ENCODE measurements around the gene PRKRA.
A peak's percentile ranks its signal among the peaks of the same experiment; 100 is the strongest.
"Not testable (repeated sequence)": the region's sequence is repeated elsewhere in the genome, so short reads cannot be mapped to it uniquely, and the experiment has no call there.

Gene PRKRA

DNA sequence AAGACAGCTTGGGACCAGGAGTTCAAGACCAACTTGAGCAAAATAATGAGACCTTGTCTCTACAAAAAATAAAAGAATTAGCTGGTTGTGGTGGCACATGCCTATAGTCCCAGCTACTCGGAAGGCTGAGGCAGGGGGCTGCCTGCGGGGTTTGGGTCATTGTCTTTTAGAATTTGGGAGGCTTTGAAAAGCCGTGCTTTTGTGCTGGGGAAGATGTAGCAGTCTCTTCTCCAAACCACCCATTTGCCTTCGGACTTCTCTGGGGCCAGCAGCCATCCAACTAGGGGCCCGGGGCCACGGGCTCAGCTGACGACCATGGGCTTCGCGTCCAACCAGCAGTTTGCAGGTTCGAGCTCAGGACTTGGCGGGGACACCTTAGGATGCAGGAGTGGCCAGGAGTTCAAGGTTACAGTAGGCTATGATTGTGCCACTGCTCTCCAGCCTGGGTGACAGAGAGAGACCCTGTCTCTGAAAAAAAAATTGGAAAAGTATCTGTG lies 6.5 kb upstream of the PRKRA start:
- no peak for DNase-seq (ENCODE audit: low read depth, low spot score)

DNA sequence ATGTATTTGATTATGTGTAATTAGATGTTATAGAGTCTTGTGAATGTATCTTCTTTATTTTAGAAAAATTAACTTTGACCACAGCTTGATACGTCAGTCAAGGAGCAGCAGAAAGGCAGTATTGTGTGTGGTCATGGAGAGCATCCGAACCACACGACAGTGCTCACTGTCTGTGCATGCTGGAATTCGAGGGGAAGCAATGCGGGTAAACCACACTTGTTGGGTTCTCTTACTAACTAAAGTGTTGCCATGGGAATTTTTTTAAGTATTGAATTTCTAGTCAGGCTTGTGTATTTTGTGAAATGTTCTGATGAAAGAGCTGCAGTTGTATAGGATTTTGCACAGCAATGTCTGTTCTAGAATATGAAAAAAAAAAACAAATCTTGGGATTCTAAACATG lies 5.0 kb upstream of the PRKRA start:
- peak; percentile 67 for DNase-seq (ENCODE audit: low read depth, low spot score)

DNA sequence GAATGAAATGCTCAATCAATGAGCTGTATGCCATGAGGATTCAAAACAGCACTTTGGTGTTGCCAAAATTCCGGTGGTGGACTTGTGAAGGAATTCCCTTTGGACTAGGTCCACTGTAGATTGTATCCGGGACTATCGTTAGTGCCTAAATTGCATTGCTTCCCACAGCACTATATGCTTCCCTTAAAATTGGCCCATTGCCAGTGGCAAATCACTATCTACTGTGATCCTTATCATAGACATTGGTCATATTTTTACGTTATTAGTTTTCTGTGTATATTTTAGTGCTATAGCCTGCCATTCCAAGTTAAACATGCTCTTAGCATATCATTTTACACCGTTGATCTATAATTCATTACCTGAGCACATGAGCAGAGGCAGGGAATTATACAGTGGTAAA lies 1.9 kb upstream of the PRKRA start:
- peak; percentile 8 for DNase-seq (ENCODE audit: low read depth, low spot score)

DNA sequence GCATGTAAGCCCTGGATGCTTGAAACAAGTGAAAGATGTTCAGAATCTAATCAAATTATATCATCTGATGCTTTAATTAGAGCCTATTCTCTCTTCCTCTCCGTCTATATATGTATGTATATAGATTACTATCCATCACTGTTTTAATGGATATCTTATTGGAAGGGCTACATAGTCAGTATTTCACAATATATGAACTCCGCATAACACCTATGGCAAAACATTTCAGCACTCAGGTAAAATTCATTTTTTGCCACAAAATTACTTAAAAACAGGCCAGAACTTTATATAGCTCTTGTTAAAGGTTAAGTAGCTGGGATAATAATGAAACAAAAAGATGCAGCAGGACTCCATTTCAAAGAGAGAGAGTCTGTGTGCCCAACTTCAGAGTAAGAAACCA lies 1.4 kb upstream of the PRKRA start:
- DNase-seq (ENCODE audit: low read depth, low spot score), result no peak

DNA sequence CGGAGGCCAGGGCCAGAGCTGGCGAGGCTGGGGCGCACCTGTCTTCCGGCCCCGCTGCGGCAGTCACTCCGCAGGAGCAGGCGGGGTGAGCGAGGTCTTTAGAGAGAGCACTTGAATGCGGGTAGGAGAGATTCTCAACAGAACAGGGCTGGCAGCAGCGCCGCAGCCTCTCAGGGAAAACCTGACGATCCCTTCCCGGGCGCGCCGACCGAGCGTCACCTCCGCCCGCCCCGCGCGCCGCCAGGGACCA lies 526 bp downstream of the PRKRA start:
- no peak for DNase-seq (ENCODE audit: low read depth, low spot score)

DNA sequence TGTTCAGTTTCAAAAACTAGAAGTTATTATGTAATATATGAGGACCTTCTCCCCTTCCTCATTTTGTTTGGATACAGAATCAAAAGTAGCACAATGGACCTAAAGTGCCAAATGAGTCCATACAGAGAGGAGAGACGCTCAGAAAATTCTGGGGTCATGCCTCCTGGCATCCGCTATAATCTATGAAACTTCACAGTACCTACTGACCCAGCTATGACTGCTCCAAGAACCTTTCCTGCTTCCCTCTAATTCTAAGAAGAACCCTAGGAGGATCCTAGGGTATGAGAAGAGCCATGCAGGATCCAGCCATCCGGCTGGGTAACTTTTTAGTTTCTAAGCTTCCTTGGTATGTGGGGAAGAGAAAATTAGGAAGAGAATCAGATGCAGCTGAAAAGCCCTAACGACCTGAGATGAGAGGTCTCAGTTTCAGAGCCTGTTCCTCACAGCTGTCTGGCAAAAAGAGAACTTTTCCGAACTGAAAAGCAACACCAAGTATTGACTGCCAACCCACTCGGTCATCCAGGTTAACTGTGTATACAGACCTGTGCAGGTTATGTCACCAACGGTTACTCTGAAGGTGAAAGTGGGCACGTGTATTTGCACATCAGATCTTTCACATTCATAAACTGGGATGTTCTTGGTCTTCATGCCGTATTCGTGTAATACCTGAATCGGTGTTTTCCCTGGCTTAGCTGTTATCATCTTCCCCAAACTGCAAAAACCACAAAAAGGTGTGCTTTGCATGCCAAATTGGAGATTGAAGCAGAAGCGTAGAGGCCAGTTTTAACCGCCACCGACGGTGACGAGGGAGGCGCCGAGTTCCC lies 1.1 kb downstream of the PRKRA start:
- DNase-seq (ENCODE audit: low read depth, low spot score), result peak; percentile 25

DNA sequence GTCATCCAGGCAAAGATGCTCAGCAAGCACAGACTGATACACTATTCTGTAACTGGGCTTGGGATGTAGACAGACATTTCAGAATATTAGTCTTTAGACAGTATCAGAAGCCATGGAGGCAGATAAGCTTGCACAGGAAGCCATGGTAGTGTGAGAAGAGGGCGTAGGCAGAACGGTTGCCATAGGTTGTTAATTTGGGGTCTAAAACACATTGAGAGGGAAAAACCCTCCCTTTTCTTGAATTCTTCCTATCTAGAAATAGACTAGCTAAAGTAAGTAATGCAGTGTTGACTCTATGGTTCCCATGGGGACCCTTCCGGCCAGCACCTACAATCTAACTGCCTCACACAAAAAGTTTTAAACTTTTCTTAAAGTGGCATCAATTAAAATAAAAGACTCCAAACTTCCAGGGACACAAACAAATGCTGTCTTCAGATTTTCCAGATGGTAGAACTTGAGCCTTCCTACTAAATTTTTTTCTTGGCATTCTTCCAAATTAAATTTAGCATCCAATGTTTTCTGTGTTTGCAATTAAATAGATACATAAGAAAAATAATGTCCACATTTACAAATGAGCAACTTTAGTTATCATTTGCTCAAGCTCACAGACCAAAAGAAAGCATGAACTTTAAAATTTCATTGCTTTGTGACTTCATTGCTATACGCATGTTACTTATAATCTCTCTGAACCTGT lies 1.9 kb downstream of the PRKRA start:
- DNase-seq (ENCODE audit: low read depth, low spot score), result no peak

DNA sequence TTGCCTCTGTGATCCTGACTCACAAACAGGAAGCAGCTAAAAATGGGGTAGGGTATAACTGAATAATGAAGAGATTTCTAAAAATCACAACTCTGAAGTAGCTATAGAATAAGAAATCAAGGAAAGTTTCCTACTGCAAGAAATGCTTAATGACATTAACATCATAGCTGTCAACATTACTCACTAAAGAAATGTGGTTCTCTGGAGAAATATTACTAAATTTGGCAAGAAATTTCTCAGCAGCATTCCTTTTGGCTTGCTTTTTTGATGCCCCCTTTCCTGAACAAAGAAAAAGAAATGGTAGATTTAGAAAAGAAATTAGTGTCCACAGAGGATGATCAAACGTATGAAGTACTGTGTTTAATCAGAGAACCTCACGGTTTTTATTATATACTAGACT lies 9.5 kb downstream of the PRKRA start:
- peak; percentile 5 for DNase-seq (ENCODE audit: low read depth, low spot score)

DNA sequence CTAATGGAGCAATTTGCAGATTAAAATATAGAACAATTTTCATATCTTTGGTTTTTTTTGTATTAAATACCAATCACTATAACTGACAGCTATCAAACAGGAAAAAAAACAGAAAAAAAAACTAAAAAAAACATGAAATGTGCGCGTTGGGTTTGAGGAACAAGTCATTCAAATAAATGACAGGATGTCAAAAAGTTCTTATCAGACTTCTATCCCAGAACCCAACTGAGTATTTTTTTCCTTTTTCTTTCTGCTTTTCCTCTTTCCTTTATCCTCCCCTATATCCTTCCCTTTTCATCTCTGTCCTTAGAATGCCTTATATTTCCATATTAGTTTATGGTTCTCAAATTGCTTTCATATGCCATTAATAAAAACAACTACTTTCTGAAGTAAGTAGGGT lies 14.3 kb downstream of the PRKRA start:
- no peak for DNase-seq (ENCODE audit: low read depth, low spot score)

DNA sequence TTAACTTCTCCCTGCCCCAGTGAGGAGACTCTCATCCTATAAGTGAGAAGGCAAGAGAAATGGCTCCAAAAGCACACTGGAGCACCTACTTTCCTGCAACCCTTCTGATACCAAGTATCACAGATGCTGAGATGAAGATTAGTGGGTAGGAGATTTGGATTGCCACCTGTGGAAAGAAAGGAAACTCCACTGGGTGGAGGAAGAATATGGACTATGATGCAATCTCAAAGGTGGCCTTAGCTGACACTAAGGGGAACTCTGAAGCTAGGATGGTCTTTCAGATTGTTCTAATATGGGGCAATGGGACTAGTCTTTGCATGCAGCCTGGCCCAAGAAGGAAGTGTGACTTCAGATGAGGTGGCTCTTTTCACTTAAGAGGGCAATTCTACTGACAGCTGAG lies 21.6 kb downstream of the PRKRA start:
- no peak for DNase-seq (ENCODE audit: low read depth, low spot score)

DNA sequence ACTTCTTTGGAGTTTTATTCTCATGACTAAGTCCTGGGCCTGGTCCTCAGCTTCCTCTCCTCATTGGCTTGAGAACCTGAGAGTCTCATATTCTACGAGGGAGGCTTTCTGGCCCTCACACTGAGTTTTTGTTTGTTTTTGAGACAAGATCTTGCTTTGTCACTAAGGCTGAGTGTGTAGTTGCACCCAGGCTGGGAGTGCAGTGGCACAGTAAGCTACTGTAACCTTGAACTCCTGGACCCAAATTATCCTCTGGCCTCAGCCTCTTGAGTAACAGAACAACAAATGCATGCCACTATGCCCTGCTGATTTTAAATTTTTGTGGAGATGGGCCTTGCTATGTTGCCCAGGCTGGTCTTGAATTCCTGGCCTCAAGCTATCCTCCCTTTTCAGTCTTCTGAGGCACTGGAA lies 22.6 kb downstream of the PRKRA start:
- DNase-seq (ENCODE audit: low read depth, low spot score), result no peak

DNA sequence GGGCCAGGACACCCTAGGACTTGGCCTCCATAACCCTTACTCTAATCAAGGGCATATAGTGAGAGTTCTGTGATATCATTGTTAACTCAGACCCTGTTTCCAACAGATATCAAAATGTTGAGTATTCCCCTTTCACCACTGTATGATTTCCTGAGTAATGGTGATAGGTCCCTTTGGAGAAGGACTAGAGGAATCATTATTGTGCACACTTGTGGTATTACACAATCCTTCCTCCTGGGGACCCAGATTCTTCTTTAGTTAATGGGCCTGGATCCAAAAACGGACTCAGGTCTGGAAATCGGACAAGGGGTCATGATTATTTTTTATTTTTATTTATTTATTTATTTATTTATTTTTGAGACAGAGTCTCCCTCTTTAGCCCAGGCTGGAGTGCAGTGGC lies 23.5 kb downstream of the PRKRA start:
- no peak for DNase-seq (ENCODE audit: low read depth, low spot score)

DNA sequence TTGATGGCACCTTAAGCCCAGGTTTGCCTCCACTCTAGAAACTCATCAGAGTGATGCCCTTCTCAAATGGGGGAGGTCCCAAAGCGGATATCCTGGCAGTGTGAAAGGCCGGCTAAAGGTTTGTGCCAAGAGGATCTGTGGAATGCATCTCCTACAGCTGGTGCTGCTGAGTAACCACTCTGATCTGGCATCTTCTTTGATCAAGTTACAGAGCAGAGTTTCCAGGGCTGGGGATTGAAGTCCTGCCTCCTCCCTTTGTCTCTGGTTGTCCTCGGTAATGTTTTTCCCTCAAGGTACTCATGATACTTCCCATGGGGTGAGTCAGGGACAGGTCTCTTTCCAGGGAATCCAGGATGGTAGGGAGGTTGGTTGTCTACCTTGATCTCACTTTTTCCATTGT lies 24.6 kb downstream of the PRKRA start:
- peak; percentile 30 for DNase-seq (ENCODE audit: low read depth, low spot score)

DNA sequence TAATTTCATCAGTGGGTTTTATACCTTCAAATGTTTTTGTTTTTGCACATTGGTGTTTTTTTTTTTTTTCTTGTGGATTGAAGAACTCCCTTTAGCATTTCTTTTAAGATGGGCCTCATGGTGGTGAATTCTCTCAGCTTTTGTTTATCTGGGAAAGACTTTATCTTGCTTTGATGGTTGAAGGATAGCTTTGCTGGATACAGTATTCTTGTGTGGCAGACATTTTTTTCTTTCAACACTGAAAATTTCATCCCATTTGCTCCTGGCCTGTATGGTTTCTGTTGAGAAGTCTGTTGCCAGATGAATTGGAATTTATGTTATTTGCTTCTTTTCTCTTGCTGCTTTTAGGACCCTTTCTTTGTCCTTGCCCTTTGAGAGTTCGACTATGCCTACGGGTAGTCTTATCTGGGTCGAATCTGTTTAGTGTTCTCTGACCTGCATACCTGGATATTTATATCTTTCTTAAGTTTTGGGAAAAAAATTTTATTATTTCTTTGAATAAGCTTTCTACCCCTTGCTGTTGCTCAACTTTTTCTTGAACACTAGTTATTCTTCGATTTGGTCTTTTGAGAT lies 25.6 kb downstream of the PRKRA start:
- no peak for DNase-seq (ENCODE audit: low read depth, low spot score)

DNA sequence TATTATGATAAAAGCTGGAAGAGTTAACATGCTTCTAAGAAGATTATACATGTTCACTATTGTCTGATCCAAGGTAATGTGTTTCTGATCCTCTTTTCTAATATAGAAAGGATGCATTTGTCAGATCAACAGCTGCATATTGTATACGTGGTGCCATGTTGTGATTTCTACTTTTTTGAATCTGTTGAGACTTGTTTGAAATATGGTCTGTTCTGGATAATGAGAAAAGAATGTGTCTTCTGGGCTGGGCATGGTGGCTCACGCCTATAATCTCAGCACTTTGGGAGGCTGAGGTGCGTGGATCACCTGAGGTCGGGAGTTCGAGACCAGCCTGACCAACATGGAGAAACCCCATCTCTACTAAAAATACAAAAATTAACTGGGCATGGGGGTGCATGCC lies 27.2 kb downstream of the PRKRA start:
- not testable (repeated sequence) for DNase-seq (ENCODE audit: low read depth, low spot score)

DNA sequence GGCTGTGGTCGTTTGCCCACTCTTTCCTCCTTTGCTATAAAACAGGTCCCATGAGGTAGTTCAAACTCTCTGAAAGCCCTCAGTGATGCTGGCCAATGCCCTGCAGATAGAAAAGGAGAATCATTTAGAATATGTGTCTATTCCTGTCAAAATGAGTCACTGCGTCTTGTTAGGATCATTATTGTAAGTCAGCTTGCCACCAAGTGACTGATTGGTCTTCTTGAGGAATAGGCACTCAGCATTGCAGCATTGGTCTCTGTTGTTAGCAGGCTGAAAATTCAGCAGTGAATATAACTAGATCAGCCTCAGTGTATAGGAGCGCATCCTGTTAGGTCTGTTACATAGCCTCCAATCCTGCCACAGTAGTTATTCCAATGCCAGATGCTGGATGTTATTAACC lies 28.9 kb downstream of the PRKRA start:
- DNase-seq (ENCODE audit: low read depth, low spot score), result no peak

DNA sequence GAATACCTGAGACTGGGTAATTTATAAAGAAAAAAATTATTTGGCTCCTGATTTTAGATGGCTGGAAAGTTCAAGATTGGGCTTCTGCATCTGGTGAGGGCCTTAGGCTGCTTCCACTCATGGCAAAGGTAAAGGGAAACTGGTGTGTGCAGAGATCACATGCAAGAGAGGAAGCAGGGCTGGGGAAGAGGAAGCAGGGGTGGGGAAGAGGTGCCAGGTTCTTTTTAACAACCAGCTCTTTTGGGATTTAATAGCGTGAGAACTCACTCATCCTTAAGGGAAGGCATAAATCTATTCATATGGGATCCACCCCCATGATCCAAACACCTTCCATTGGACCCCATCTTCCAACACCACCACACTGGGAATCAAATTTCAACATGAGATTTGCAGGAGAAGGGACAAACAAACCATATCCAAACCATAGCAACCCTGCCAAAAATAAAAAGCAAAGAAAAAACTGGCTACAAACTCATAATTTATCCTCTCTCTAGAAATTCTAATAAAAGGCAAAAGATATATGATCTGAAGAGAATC lies 30.4 kb downstream of the PRKRA start:
- DNase-seq (ENCODE audit: low read depth, low spot score), result no peak

DNA sequence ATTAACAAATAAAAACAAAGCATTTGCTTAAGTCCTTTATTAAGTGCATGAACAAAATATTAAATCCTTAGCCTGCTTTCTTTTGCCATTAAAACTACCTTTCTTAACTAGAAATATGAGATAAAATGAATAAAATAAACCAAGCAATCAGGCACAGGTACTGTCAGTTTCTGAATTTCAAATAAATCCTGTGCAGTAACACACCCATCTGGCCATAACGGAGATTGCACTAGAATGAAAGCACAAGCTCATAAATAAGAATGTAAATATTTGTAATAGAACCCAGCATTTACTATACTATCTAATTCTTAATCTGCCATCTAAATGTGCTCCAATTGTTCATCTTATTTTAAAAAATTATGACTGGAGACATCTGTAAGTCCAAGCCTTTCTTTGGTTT lies 31.9 kb downstream of the PRKRA start:
- peak; percentile 35 for DNase-seq (ENCODE audit: low read depth, low spot score)

DNA sequence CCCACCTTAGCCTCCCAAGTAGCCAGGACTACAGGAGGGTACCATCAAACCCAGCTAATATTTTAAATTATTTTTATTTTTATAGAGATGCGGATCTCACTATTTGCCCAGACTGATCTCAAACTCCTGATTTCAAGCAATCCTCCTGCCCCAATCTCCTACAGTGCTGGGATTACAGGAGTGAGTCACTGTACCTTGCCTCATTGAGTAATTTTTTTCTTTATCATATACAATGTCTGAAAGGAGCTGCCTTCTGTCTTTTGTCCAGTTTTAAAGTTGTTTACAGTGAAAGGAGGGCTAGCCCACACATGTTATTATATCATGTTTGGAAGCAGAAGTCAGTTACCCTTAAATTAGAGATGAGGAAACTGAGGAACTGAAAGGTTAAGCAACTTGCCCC lies 32.5 kb downstream of the PRKRA start:
- DNase-seq (ENCODE audit: low read depth, low spot score), result no peak

DNA sequence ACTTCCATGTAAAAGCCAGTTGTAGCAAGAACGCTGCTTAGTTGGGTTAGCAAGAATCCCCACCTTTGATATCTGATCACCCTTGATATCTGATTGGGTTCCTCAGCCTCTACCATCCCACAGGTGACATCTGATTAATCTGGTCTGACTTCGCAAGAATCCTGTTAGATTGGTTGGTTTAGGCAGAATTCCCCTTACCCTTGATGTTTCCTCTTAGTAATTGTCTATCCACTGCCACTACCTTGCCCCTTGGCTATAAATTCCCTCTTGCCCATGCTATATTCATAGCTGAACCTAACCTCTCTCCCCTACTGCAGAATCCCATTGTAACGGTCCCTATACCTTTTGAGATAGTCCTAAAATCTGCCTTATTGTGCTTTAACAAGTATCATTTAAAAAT lies 33.1 kb downstream of the PRKRA start:
- no peak for DNase-seq (ENCODE audit: low read depth, low spot score)

DNA sequence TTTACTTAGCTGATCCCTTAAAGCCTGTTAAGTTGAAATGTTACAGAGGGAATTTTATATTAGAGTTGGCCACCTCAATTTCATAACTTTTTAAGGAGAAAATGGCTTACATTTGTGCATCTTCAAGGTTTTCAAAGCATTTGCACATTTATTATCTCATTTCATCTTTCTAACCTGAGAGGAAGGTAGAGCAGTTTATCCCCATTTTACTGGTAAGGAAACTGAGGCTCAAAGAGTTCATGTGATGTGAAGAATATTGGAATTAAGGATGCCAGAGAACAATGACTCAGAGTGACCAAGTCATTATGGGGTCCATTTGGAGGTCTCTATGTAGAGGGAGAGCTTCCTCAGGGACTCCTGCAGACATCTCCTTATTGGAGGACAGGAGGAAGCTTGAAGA lies 35.0 kb downstream of the PRKRA start:
- no peak for DNase-seq (ENCODE audit: low read depth, low spot score)

DNA sequence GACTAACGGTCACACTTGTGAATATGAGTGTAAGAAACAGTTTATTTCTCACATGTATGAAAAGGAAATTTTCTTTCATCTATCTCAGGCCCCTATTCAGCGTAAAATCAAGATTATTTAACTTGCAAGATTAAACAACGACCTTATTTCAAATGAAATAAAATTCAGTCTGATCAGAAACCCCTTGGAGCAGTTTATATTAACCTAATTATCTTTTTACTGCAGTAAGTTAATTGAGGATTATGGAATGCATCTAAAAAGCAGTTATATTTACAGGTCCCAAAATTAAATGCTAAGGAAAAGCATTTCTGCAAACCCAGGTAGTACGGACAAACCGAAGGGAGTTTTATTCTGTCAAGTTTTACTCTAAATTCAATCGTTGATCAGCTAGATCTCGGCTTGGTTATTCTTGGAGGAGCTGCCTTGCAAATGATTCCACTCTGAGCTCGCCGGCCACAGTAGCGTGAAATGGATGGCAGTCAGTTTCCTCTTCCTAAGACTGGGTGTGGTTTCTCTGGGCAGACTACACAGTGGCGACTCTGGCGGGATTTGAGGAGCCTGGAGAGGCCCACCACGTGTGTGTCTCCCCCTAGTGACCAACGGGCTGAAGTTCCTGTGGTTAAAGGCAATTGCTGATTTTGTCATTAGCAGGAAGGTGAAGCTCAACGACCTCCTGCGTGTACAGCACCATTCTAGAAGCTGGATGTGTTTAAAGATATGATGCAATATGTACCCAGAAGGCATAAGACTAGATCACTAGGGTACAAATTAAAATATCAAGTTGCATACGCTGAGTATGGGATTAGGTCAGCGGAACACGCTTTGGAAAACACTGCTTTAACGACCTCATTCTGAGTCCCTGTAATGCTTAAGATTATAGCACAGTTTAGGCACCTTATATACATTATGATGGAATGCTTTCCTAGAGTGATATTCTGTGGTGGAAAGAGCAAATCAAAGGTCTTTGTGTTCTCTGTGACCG lies 36.4 kb downstream of the PRKRA start:
- DNase-seq (ENCODE audit: low read depth, low spot score), result peak; percentile 96

Data from astrocyte of the hippocampus (primary cell).